Neuron (in vitro differentiated cells): ENCODE results near the gene RYR2.

ENCODE experiments used
- H2AFZ ChIP-seq: one replicate; pipeline ENCODE4 v1.6.1; 2013; ENCODE audit warnings: low read depth, mild to moderate bottlenecking, inconsistent platforms, low read length, moderate library complexity
- H3K27me3 ChIP-seq: one replicate; pipeline ENCODE4 v1.6.1; 2013; ENCODE audit warnings: low read length; ENCODE audit not compliant: insufficient read depth
- H3K36me3 ChIP-seq: one replicate; pipeline ENCODE4 v1.6.1; 2013; ENCODE audit warnings: low read length; ENCODE audit not compliant: insufficient read depth
- H3K4me1 ChIP-seq: one replicate; pipeline ENCODE4 v1.6.1; 2013; ENCODE audit warnings: low read length; ENCODE audit not compliant: insufficient read depth
- H3K4me3 ChIP-seq: 2 replicates; pipeline ENCODE4 v1.5.1; 2013; ENCODE audit warnings: mild to moderate bottlenecking, low read length, moderate library complexity
- H3K9me3 ChIP-seq: one replicate; pipeline ENCODE4 v1.6.1; 2013; ENCODE audit warnings: low read length

Gene RYR2

GRCh38 chr1:237527761-237528160 lies 485.8 kb downstream of the RYR2 start:
- Histone ChIP-seq H3K27me3 (no peaks in the 10 kb centered on the region), H3K36me3 (no peaks in the 10 kb centered on the region), H3K4me1 (no peaks in the 10 kb centered on the region), H3K9me3 (no peaks in the 10 kb centered on the region), H2AFZ (no peak overlapping the region), H3K4me3 (no peak overlapping the region)

GRCh38 chr1:237528545-237528944 lies 486.6 kb downstream of the RYR2 start:
- Histone ChIP-seq H2AFZ (no peak overlapping the region), H3K27me3 (no peaks in the 10 kb centered on the region), H3K9me3 (no peaks in the 10 kb centered on the region), H3K36me3 (no peaks in the 10 kb centered on the region), H3K4me1 (no peaks in the 10 kb centered on the region), H3K4me3 (no peak overlapping the region)

- Histone ChIP-seq H3K4me1 (no peaks in the 10 kb centered on the region), H3K9me3 (no peaks in the 10 kb centered on the region), H3K4me3 (no peak overlapping the region), H2AFZ (no peak overlapping the region), H3K27me3 (no peaks in the 10 kb centered on the region), H3K36me3 (no peaks in the 10 kb centered on the region)
These were observed 497.1 kb downstream of the RYR2 start for GRCh38 chr1:237539055-237539454.

GRCh38 chr1:237542525-237543418 lies 500.8 kb downstream of the RYR2 start:
- no peaks in the 10 kb centered on the region for H3K9me3 ChIP-seq
- no peak overlapping the region for H2AFZ ChIP-seq
- H3K4me1 ChIP-seq = no peaks in the 10 kb centered on the region
- H3K36me3 ChIP-seq = no peaks in the 10 kb centered on the region
- H3K27me3 ChIP-seq = no peaks in the 10 kb centered on the region
- no peak overlapping the region for H3K4me3 ChIP-seq

- H3K27me3 ChIP-seq = no peaks in the 10 kb centered on the region
- H3K9me3 ChIP-seq = no peaks in the 10 kb centered on the region
- no peaks in the 10 kb centered on the region for H3K4me1 ChIP-seq
- H2AFZ ChIP-seq = no peak overlapping the region
- no peaks in the 10 kb centered on the region for H3K36me3 ChIP-seq
- no peak overlapping the region for H3K4me3 ChIP-seq
These were observed 511.1 kb downstream of the RYR2 start for GRCh38 chr1:237553078-237553477.

- no peaks in the 10 kb centered on the region for H3K4me1 ChIP-seq
- no peak overlapping the region for H2AFZ ChIP-seq
- no peak overlapping the region for H3K4me3 ChIP-seq
- H3K27me3 ChIP-seq = no peaks in the 10 kb centered on the region
- no peaks in the 10 kb centered on the region for H3K36me3 ChIP-seq
- H3K9me3 ChIP-seq = no peaks in the 10 kb centered on the region
These were observed 514.9 kb downstream of the RYR2 start for GRCh38 chr1:237556911-237557310.

- no peaks in the 10 kb centered on the region for H3K36me3 ChIP-seq
- no peak overlapping the region for H3K4me3 ChIP-seq
- H3K27me3 ChIP-seq = no peaks in the 10 kb centered on the region
- H3K4me1 ChIP-seq = no peaks in the 10 kb centered on the region
- no peaks in the 10 kb centered on the region for H3K9me3 ChIP-seq
- H2AFZ ChIP-seq = no peak overlapping the region
These were observed 520.3 kb downstream of the RYR2 start for GRCh38 chr1:237562242-237562823.

- Histone ChIP-seq H3K4me1 (no peaks in the 10 kb centered on the region), H2AFZ (no peak overlapping the region), H3K9me3 (no peaks in the 10 kb centered on the region)
These were observed 523.3 kb downstream of the RYR2 start for GRCh38 chr1:237565236-237565635.

GRCh38 chr1:237566581-237566980 lies 524.6 kb downstream of the RYR2 start:
- no peak overlapping the region for H2AFZ ChIP-seq

More at GRCh38 chr1:237565236-237565635, 523.3 kb downstream of the RYR2 start:
- Histone ChIP-seq H3K36me3 (no peaks in the 10 kb centered on the region), H3K4me3 (no peak overlapping the region), H3K27me3 (no peaks in the 10 kb centered on the region)

GRCh38 chr1:237568955-237569354 lies 527.0 kb downstream of the RYR2 start:
- no peaks in the 10 kb centered on the region for H3K36me3 ChIP-seq
- H2AFZ ChIP-seq = no peak overlapping the region
- no peaks in the 10 kb centered on the region for H3K9me3 ChIP-seq
- H3K27me3 ChIP-seq = no peaks in the 10 kb centered on the region
- H3K4me3 ChIP-seq = no peak overlapping the region
- no peaks in the 10 kb centered on the region for H3K4me1 ChIP-seq

More at GRCh38 chr1:237566581-237566980, 524.6 kb downstream of the RYR2 start:
- no peaks in the 10 kb centered on the region for H3K36me3 ChIP-seq
- H3K9me3 ChIP-seq = no peaks in the 10 kb centered on the region
- H3K4me3 ChIP-seq = no peak overlapping the region
- no peaks in the 10 kb centered on the region for H3K4me1 ChIP-seq
- H3K27me3 ChIP-seq = no peaks in the 10 kb centered on the region

- Histone ChIP-seq H2AFZ (no peak overlapping the region), H3K36me3 (no peaks in the 10 kb centered on the region), H3K9me3 (no peaks in the 10 kb centered on the region), H3K4me3 (no peak overlapping the region), H3K4me1 (no peaks in the 10 kb centered on the region), H3K27me3 (no peaks in the 10 kb centered on the region)
These were observed 528.5 kb downstream of the RYR2 start for GRCh38 chr1:237570530-237570929.

GRCh38 chr1:237574536-237574935 lies 532.6 kb downstream of the RYR2 start:
- no peak overlapping the region for H2AFZ ChIP-seq
- H3K4me3 ChIP-seq = no peak overlapping the region
- H3K4me1 ChIP-seq = no peaks in the 10 kb centered on the region
- H3K9me3 ChIP-seq = no peaks in the 10 kb centered on the region
- no peaks in the 10 kb centered on the region for H3K36me3 ChIP-seq
- no peaks in the 10 kb centered on the region for H3K27me3 ChIP-seq

GRCh38 chr1:237578540-237578939 lies 536.6 kb downstream of the RYR2 start:
- Histone ChIP-seq H3K27me3 (no peaks in the 10 kb centered on the region), H3K4me1 (no peaks in the 10 kb centered on the region), H3K36me3 (no peaks in the 10 kb centered on the region), H3K4me3 (no peak overlapping the region), H3K9me3 (no peaks in the 10 kb centered on the region), H2AFZ (no peak overlapping the region)
